Cerebellar cortex (tissue), 1 donor: ENCODE results near the gene MERTK.
"Not testable (repeated sequence)": the region's sequence is repeated elsewhere in the genome, so short reads cannot be mapped to it uniquely, and the experiment has no call there.

Source experiments
- DNase-seq: peaks from one replicate; pipeline ENCODE4 v3.0.0-alpha.2; 2015; ENCODE audit warnings: low spot score

The MERTK gene

GRCh38 chr2:112008910-112009485 lies 110.6 kb downstream of the MERTK start:
- no peak for DNase-seq

GRCh38 chr2:112010751-112011150 lies 112.3 kb downstream of the MERTK start:
- DNase-seq: no peak

- DNase-seq: no peak
Measured at GRCh38 chr2:112012556-112012955, 114.1 kb downstream of the MERTK start.

- DNase-seq: no peak
Measured at GRCh38 chr2:112018846-112019245, 120.4 kb downstream of the MERTK start.

- DNase-seq: no peak
Measured at GRCh38 chr2:112019569-112019982, 121.2 kb downstream of the MERTK start.

- peak; percentile 3 for DNase-seq
Measured at GRCh38 chr2:112020561-112020960, 122.2 kb downstream of the MERTK start.

- no peak for DNase-seq
Measured at GRCh38 chr2:112021290-112021689, 122.9 kb downstream of the MERTK start.

GRCh38 chr2:112021781-112022231 lies 123.4 kb downstream of the MERTK start:
- DNase-seq: no peak

- DNase-seq: no peak
Measured at GRCh38 chr2:112023707-112024106, 125.3 kb downstream of the MERTK start.

GRCh38 chr2:112024231-112024630 lies 125.8 kb downstream of the MERTK start:
- DNase-seq: no peak

GRCh38 chr2:112024896-112025491 lies 126.6 kb downstream of the MERTK start:
- DNase-seq: no peak

- no peak for DNase-seq
Measured at GRCh38 chr2:112026509-112026908, 128.1 kb downstream of the MERTK start.

- no peak for DNase-seq
Measured at GRCh38 chr2:112027767-112028166, 129.4 kb downstream of the MERTK start.

GRCh38 chr2:112029164-112029563 lies 130.8 kb downstream of the MERTK start:
- DNase-seq: no peak

GRCh38 chr2:112031473-112032223 lies 133.2 kb downstream of the MERTK start:
- peak; percentile 29 for DNase-seq

- DNase-seq: no peak
Measured at GRCh38 chr2:112032224-112032586, 133.8 kb downstream of the MERTK start.

GRCh38 chr2:112032689-112033465 lies 134.5 kb downstream of the MERTK start:
- no peak for DNase-seq

GRCh38 chr2:112033600-112033999 lies 135.2 kb downstream of the MERTK start:
- no peak for DNase-seq

- no peak for DNase-seq
Measured at GRCh38 chr2:112034924-112035323, 136.5 kb downstream of the MERTK start.

GRCh38 chr2:112035786-112036185 lies 137.4 kb downstream of the MERTK start:
- no peak for DNase-seq

GRCh38 chr2:112039556-112039955 lies 141.1 kb downstream of the MERTK start:
- not testable (repeated sequence) for DNase-seq

GRCh38 chr2:112040066-112040465 lies 141.7 kb downstream of the MERTK start:
- not testable (repeated sequence) for DNase-seq

- DNase-seq: not testable (repeated sequence)
Measured at GRCh38 chr2:112041460-112041859, 143.1 kb downstream of the MERTK start.
